Loucy (cell line): ENCODE results near the gene MIER2.

Experiments used
- H2AFZ ChIP-seq: fragments of 200-600 bp; sonication (generic); 2 replicates; pipeline ENCODE4 v1.6.0; 2016; ENCODE audit warnings: antibody characterized with exemption, mild to moderate bottlenecking, low read length, moderate library complexity
- H3F3A ChIP-seq: fragments of 200-600 bp; 2 replicates; pipeline ENCODE4 v1.6.0; 2016; ENCODE audit warnings: antibody characterized with exemption, low read depth, mild to moderate bottlenecking
- H3K27me3 ChIP-seq: fragments of 200-600 bp; sonication (generic); 2 replicates; pipeline ENCODE4 v1.6.1; 2014; ENCODE audit warnings: low read length, mild to moderate bottlenecking; ENCODE audit not compliant: insufficient read depth, poor library complexity, severe bottlenecking
- H3K36me3 ChIP-seq: fragments of 200-600 bp; sonication (generic); 2 replicates; pipeline ENCODE4 v1.6.1; 2016; ENCODE audit warnings: low read length; ENCODE audit not compliant: insufficient read depth
- H3K4me1 ChIP-seq: fragments of 200-600 bp; sonication (generic); 2 replicates; pipeline ENCODE4 v1.5.1; 2014; ENCODE audit warnings: low read length, mild to moderate bottlenecking; ENCODE audit not compliant: insufficient read depth, poor library complexity, severe bottlenecking
- H3K4me2 ChIP-seq: fragments of 200-600 bp; sonication (generic); 2 replicates; pipeline ENCODE4 v1.6.0; 2014; ENCODE audit warnings: antibody characterized with exemption, low read length, low read depth, mild to moderate bottlenecking; ENCODE audit not compliant: poor library complexity, severe bottlenecking
- H3K4me3 ChIP-seq: fragments of 200-600 bp; sonication (generic); 2 replicates; pipeline ENCODE4 v1.5.1; 2014; ENCODE audit warnings: low read length, mild to moderate bottlenecking, mixed read lengths; ENCODE audit not compliant: poor library complexity, severe bottlenecking
- H3K79me2 ChIP-seq: fragments of 200-600 bp; sonication (generic); 2 replicates; pipeline ENCODE4 v1.6.1; 2014; ENCODE audit warnings: low read length; ENCODE audit not compliant: insufficient read depth
- H3K9ac ChIP-seq: fragments of 200-600 bp; sonication (generic); 2 replicates; pipeline ENCODE4 v1.6.0; 2014; ENCODE audit warnings: mild to moderate bottlenecking, low read depth, low read length, moderate library complexity; ENCODE audit not compliant: poor library complexity, severe bottlenecking
- H3K9me2 ChIP-seq: fragments of 200-600 bp; sonication (generic); replicated peaks from 2 replicates; pipeline ENCODE4 v1.6.1; 2016; ENCODE audit warnings: low read depth, low read length, mixed read lengths
- H3K9me3 ChIP-seq: fragments of 200-600 bp; sonication (generic); 2 replicates; pipeline ENCODE4 v1.6.1; 2014; ENCODE audit warnings: mild to moderate bottlenecking, antibody characterized with exemption, low read length, low read depth; ENCODE audit not compliant: insufficient read depth
- H4K20me1 ChIP-seq: fragments of 200-600 bp; sonication (generic); 2 replicates; pipeline ENCODE4 v1.6.0; 2014; ENCODE audit warnings: antibody characterized with exemption, low read length, mild to moderate bottlenecking; ENCODE audit not compliant: insufficient read depth, poor library complexity, severe bottlenecking
- CTCF ChIP-seq: fragments of 200-600 bp; sonication (generic); conservative IDR thresholded peaks from 2 replicates; pipeline ENCODE4 v1.5.1; 2014; ENCODE audit warnings: mild to moderate bottlenecking, antibody characterized with exemption, low read length
- EZH2phosphoT487 ChIP-seq: fragments of 200-600 bp; IDR thresholded peaks from 2 replicates; pipeline ENCODE4 v1.6.1; 2018; ENCODE audit warnings: antibody characterized with exemption, mild to moderate bottlenecking, moderate library complexity, borderline replicate concordance

The MIER2 gene

GRCh38 chr19:343451-343931 lies 1.1 kb downstream of the MIER2 start:
- no peak for TF ChIP-seq EZH2phosphoT487
- Histone ChIP-seq H3K4me2 (peak overlapping the region; percentile 99), H3K9me2 (no peaks in the 10 kb centered on the region), H3K36me3 (no peaks in the 10 kb centered on the region), H3F3A (no peaks in the 10 kb centered on the region), H3K9me3 (no peaks in the 10 kb centered on the region), H3K79me2 (peaks cover 54% of the 10 kb centered on the region), H3K9ac (peak overlapping the region; percentile 94), H4K20me1 (peaks cover 14% of the 10 kb centered on the region), H3K4me3 (peak overlapping the region; percentile 100), H2AFZ (peak overlapping the region; percentile 70), H3K27me3 (no peaks in the 10 kb centered on the region), H3K4me1 (peaks cover 54% of the 10 kb centered on the region)

GRCh38 chr19:342801-343421 lies 1.7 kb downstream of the MIER2 start:
- Histone ChIP-seq H3K27me3 (no peaks in the 10 kb centered on the region), H3K4me2 (peak overlapping the region; percentile 99), H3K9ac (peak overlapping the region; percentile 94), H3K36me3 (no peaks in the 10 kb centered on the region), H3K4me3 (peak overlapping the region; percentile 100), H2AFZ (no peak overlapping the region), H3F3A (no peaks in the 10 kb centered on the region), H3K4me1 (peaks cover 57% of the 10 kb centered on the region), H4K20me1 (peaks cover 14% of the 10 kb centered on the region), H3K79me2 (peaks cover 59% of the 10 kb centered on the region), H3K9me3 (no peaks in the 10 kb centered on the region), H3K9me2 (no peaks in the 10 kb centered on the region)
- no peak for TF ChIP-seq EZH2phosphoT487
- TF ChIP-seq CTCF: no peak

GRCh38 chr19:342128-342455 lies 2.5 kb downstream of the MIER2 start:
- peak overlapping the region; percentile 94 for H3K9ac ChIP-seq
- peaks cover 57% of the 10 kb centered on the region for H3K4me1 ChIP-seq
- no peaks in the 10 kb centered on the region for H3K27me3 ChIP-seq
- H3K4me3 ChIP-seq: peak overlapping the region; percentile 100
- no peaks in the 10 kb centered on the region for H3K36me3 ChIP-seq
- no peaks in the 10 kb centered on the region for H3K9me2 ChIP-seq
- H2AFZ ChIP-seq: no peak overlapping the region
- peak overlapping the region; percentile 99 for H3K4me2 ChIP-seq
- TF ChIP-seq EZH2phosphoT487 (no peak), CTCF (no peak)
- peaks cover 14% of the 10 kb centered on the region for H4K20me1 ChIP-seq
- no peaks in the 10 kb centered on the region for H3K9me3 ChIP-seq
- H3K79me2 ChIP-seq: peaks cover 63% of the 10 kb centered on the region
- H3F3A ChIP-seq: no peaks in the 10 kb centered on the region
